Head of caudate nucleus (tissue), 42 donors: ENCODE measurements around the gene SFXN4.
"Not testable (repeated sequence)": the region's sequence is repeated elsewhere in the genome, so short reads cannot be mapped to it uniquely, and the experiment has no call there.

Experiments
- DNase-seq, 42 donors: peaks; one replicate each; pipeline versions ENCODE4 v3.0.0 to v3.0.0-alpha.2; 2020 to 2021; ENCODE audit warnings: mixed read lengths in 7 of 42
- intact Hi-C: fragments of 100-400 bp; cut with DNase I; formaldehyde crosslinking; loops from one replicate; pipeline ENCODE4 v1.15.0; 2022

Gene SFXN4

GRCh38 chr10:119197921-119198320 lies 32.4 kb upstream of the SFXN4 start:
- no peak for DNase-seq
- intact Hi-C loops: loop anchor here (5.0 kb wide), 1 partner anchor 249 kb away; no protein-coding TSS in a partner anchor

GRCh38 chr10:119191881-119192280 lies 26.4 kb upstream of the SFXN4 start:
- intact Hi-C loops: no loop called here

GRCh38 chr10:119190954-119191785 lies 25.7 kb upstream of the SFXN4 start:
- intact Hi-C loops: no loop called here
- no peak for DNase-seq

More at GRCh38 chr10:119191881-119192280, 26.4 kb upstream of the SFXN4 start:
- DNase-seq: peak in 35 of 42 donors; percentile 15 to 84 (median 43)

- intact Hi-C loops: no loop called here
- no peak for DNase-seq
These were observed 24.8 kb upstream of the SFXN4 start for GRCh38 chr10:119190353-119190752.

GRCh38 chr10:119189811-119190282 lies 24.3 kb upstream of the SFXN4 start:
- intact Hi-C loops: no loop called here
- peak in 29 of 42 donors; percentile 17 to 71 (median 41) for DNase-seq

GRCh38 chr10:119183664-119184412 lies 18.3 kb upstream of the SFXN4 start:
- no peak for DNase-seq
- intact Hi-C loops: no loop called here

GRCh38 chr10:119180850-119181400 lies 15.4 kb upstream of the SFXN4 start:
- DNase-seq, intact Hi-C loops: not testable (repeated sequence)

- intact Hi-C loops: no loop called here
- peak; percentile 84 to 97 (median 94) for DNase-seq
These were observed 13.0 kb upstream of the SFXN4 start, which contains the start of gene PRDX3 for GRCh38 chr10:119178372-119179119. Gene PRDX3 (minus strand): TSS chr10:119178812. CDS start chr10:119178790, 22 bp downstream.

GRCh38 chr10:119177708-119178371 lies 12.3 kb upstream of the SFXN4 start:
- DNase-seq: peak in 2 of 42 donors; percentile 14 to 36
- intact Hi-C loops: no loop called here

- no peak for DNase-seq
- intact Hi-C loops: no loop called here
These were observed 10.7 kb upstream of the SFXN4 start for GRCh38 chr10:119176166-119176565.

GRCh38 chr10:119174109-119174508 lies 8.6 kb upstream of the SFXN4 start:
- no peak for DNase-seq
- intact Hi-C loops: no loop called here

- DNase-seq: no peak
- intact Hi-C loops: no loop called here
These were observed 1.5 kb upstream of the SFXN4 start for GRCh38 chr10:119167041-119167440.

- DNase-seq: no peak
- intact Hi-C loops: no loop called here
These were observed 1.1 kb upstream of the SFXN4 start for GRCh38 chr10:119166564-119166963.

- intact Hi-C loops: no loop called here
- DNase-seq: peak in 1 of 42 donors; percentile 10
These were observed 595 bp upstream of the SFXN4 start for GRCh38 chr10:119166118-119166500.

GRCh38 chr10:119162452-119163092 lies 2.9 kb downstream of the SFXN4 start:
- intact Hi-C loops: no loop called here
- no peak for DNase-seq

- DNase-seq: no peak
- intact Hi-C loops: no loop called here
These were observed 3.6 kb downstream of the SFXN4 start for GRCh38 chr10:119161680-119162451.

- intact Hi-C loops: no loop called here
- no peak for DNase-seq
These were observed 6.2 kb downstream of the SFXN4 start for GRCh38 chr10:119159332-119159731.
